Measurements from ENCODE around the gene CA5A. TPM values are rescaled to one million over a fixed set of nuclear protein-coding genes. Genes with fewer than 3 reads are reported as not detected.
A peak's percentile ranks its signal among the peaks of the same experiment; 100 is the strongest.

Gene CA5A
- total RNA-seq, 1 experiment from 2014 or later = not detected

DNA sequence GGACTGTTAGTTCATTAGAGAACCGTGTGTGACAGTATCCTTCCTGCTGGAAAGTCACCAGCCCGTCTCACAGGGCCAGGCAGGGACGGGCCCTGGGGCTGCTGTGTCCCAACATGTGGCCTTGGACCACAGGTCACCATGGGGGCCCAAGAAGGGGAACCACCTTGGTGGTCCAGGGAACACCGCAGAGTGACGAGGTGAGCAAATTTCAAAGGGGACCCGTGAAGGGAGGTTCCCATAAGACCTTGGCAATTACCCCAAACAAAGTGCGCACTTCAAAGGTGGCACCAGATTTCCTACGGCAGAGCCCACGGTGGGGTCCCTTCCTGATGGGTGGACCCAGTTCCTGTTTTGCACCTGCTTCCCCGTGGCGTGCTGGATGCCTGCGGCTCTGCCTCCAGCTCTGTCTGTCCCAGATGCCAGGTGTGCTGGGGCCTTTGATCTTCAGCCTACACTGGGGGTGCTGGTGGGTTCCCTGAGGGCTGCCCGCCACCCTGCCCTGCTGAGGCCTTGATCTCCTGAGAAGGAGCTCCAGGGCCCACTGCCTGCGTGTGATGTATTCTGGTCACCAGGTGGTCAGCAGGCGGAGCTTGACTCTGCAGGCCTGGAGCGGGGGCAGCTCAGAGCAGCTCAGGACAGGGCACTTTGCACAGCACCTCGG, 94.0 kb downstream of the CA5A start:
- H3K36me3 Mint-ChIP-seq (ENCODE audit: insufficient read depth, unreplicated experiment) = peaks cover 97% of the 10 kb centered on the region
- TF ChIP-seq, protein P1, sequence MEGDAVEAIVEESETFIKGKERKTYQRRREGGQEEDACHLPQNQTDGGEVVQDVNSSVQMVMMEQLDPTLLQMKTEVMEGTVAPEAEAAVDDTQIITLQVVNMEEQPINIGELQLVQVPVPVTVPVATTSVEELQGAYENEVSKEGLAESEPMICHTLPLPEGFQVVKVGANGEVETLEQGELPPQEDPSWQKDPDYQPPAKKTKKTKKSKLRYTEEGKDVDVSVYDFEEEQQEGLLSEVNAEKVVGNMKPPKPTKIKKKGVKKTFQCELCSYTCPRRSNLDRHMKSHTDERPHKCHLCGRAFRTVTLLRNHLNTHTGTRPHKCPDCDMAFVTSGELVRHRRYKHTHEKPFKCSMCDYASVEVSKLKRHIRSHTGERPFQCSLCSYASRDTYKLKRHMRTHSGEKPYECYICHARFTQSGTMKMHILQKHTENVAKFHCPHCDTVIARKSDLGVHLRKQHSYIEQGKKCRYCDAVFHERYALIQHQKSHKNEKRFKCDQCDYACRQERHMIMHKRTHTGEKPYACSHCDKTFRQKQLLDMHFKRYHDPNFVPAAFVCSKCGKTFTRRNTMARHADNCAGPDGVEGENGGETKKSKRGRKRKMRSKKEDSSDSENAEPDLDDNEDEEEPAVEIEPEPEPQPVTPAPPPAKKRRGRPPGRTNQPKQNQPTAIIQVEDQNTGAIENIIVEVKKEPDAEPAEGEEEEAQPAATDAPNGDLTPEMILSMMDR (IDR thresholded peaks at IDR 0.05; ENCODE audit: unreplicated experiment) = no peak

DNA sequence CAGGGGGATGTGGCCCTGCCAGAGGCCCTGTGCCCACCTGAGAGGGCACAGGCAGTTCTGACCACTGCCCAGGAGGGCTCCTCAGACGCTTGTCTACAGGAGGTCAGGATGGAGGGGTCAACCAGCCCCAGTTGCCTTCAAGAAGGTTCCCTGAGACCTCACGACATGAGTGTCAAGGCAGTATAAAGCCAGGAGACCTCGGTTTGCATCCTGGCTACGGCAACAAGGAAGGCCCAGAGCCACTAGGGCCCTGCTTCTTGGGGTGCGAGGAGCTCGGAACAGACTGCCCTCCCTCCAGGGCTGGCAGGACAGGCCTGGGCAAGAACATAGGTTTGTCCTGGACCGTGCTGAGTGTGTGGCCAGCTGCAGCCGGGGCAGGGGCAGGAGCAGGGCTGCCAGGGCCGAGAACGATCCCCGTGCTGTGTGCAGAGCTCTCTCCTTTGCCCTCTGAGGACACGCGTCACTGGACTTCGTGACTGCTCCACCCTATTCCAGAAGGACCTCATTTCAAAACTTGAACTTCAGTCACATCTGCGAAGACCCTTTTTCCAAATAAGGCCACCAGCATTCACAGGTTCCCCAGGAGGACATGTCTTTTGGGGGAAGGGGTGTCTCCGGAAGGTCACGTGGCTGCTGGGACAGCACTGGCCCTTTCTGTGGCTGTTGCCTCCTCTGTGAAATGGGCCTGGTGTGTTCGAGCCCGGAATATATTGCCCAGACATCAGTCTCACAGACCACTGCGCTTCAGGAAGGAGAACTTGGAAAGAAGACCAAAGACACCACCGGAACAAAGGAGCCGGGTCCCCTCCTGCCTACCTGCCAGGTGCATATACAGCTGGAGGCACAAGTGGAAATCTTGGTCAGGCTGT, 94.8 kb downstream of the CA5A start:
- TF ChIP-seq, protein P1 (IDR thresholded peaks at IDR 0.05; ENCODE audit: unreplicated experiment) = no peak
- Mint-ChIP-seq H3K9me3 (ENCODE audit: low read depth, unreplicated experiment) (no peaks in the 10 kb centered on the region), H3K27me3 (ENCODE audit: unreplicated experiment) (no peaks in the 10 kb centered on the region), H3K4me3 (ENCODE audit: low read depth, unreplicated experiment) (no peak overlapping the region), H3K36me3 (ENCODE audit: insufficient read depth, unreplicated experiment) (peaks cover 97% of the 10 kb centered on the region), H3K4me1 (ENCODE audit: low read depth, unreplicated experiment) (no peaks in the 10 kb centered on the region), H3K27ac (ENCODE audit: unreplicated experiment) (no peak overlapping the region)
- DNase-seq = no peak
- BruUV-seq (replicated peaks) = no TSS peak
- CTCF ChIA-PET = no interaction called here
- intact Hi-C loops (cut with micrococcal nuclease; ENCODE audit: unreplicated experiment) = no loop called here

More for the DNA sequence above, 94.0 kb downstream of the CA5A start:
- DNase-seq = no peak
- intact Hi-C loops (cut with micrococcal nuclease; ENCODE audit: unreplicated experiment) = no loop called here
- Mint-ChIP-seq H3K27ac (ENCODE audit: unreplicated experiment) (peak overlapping the region; percentile 22), H3K4me1 (ENCODE audit: low read depth, unreplicated experiment) (no peaks in the 10 kb centered on the region), H3K27me3 (ENCODE audit: unreplicated experiment) (no peaks in the 10 kb centered on the region), H3K9me3 (ENCODE audit: low read depth, unreplicated experiment) (no peaks in the 10 kb centered on the region), H3K4me3 (ENCODE audit: low read depth, unreplicated experiment) (no peak overlapping the region)
- no TSS peak for BruUV-seq (replicated peaks)
- CTCF ChIA-PET = no interaction called here

DNA sequence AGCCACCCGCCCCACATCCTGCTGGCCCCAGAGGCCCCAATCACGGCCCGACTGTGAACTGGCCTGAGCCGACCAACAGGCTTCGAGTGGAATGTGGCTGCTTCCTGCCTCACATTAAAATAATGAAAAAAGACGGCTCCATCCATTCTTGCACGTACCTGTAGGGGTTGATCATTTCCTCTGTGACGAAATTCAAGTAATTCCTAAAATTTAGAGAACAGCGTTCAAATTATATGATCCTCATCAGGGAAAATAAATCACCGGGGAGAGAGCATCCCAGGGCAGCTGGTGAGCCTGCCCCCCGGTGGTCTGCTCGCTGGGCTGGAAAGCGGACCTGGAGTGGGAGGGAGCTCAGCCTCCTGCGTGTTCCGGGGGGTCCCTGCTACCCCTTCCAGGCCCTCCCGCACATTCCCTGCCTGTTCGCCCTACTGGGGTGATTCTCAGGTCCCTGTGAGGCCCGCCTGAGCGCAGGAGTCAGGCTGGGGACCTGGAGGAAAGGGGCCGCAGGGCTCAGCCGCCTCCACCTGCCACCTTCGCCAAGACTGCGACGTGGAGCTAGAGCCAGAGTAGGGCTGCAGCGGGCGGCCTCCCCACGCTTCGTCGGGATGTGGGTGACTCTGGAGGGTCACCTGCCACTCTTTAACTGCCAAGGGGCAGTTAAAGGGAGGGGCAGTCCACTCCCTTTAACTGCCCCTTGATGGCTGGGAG, 95.9 kb downstream of the CA5A start:
- CTCF ChIA-PET = interaction anchor here (1.6 kb wide), 1 partner anchor 62 kb away, joined by 4 read pairs; no protein-coding TSS in a partner anchor
- peaks cover 97% of the 10 kb centered on the region for H3K36me3 Mint-ChIP-seq (ENCODE audit: insufficient read depth, unreplicated experiment)
- H3K27ac Mint-ChIP-seq (ENCODE audit: unreplicated experiment) = no peak overlapping the region
- no peak overlapping the region for H3K4me3 Mint-ChIP-seq (ENCODE audit: low read depth, unreplicated experiment)
- no peaks in the 10 kb centered on the region for H3K9me3 Mint-ChIP-seq (ENCODE audit: low read depth, unreplicated experiment)
- BruUV-seq (replicated peaks) = no TSS peak
- intact Hi-C loops (cut with micrococcal nuclease; ENCODE audit: unreplicated experiment) = no loop called here
- TF ChIP-seq, protein P1 (IDR thresholded peaks at IDR 0.05; ENCODE audit: unreplicated experiment) = no peak
- H3K4me1 Mint-ChIP-seq (ENCODE audit: low read depth, unreplicated experiment) = no peaks in the 10 kb centered on the region
- H3K27me3 Mint-ChIP-seq (ENCODE audit: unreplicated experiment) = no peaks in the 10 kb centered on the region
- no peak for DNase-seq

DNA sequence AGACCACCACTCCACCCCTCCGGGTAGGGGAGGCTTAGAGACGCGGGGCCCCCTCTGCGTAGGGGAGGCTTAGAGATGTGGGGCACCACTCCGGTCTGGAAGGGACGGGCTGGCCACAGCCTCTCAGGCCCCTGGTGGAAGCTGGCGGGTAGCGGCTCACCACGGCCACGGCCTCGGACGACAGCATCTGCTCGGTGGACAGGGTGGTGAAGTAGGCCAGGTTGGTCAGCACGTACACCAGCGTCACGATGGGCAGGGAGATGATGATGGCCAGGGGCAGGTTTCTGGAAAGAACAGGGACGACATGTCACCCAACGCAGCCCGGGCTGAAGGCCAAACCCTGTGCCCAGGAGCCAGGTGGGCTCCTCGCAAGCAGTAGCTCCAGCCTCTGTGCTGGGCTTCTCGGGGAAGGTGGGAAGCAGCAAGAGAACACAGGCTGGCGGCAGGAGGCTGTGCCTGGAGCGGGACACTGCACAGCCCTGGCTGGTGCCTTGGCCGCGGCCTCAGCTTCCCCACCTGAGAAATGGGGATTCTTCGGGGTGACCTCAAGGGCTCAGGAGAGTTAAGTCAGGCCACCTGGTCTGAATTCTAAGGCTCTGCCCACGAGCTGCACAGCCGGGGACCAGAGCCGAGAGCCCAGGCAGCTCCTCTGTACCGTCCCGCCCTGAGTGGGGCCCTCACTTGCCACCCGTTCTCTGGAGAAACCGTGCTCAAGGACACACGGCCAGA, 96.6 kb downstream of the CA5A start:
- H3K9me3 Mint-ChIP-seq (ENCODE audit: low read depth, unreplicated experiment) = no peaks in the 10 kb centered on the region
- no peak overlapping the region for H3K4me3 Mint-ChIP-seq (ENCODE audit: low read depth, unreplicated experiment)
- no peak for DNase-seq
- H3K4me1 Mint-ChIP-seq (ENCODE audit: low read depth, unreplicated experiment) = no peaks in the 10 kb centered on the region
- BruUV-seq (replicated peaks) = no TSS peak
- peaks cover 98% of the 10 kb centered on the region for H3K36me3 Mint-ChIP-seq (ENCODE audit: insufficient read depth, unreplicated experiment)
- CTCF ChIA-PET = interaction anchor here (1.6 kb wide), 1 partner anchor 61 kb away, joined by 4 read pairs; no protein-coding TSS in a partner anchor
- intact Hi-C loops (cut with micrococcal nuclease; ENCODE audit: unreplicated experiment) = no loop called here
- TF ChIP-seq, protein P1 (IDR thresholded peaks at IDR 0.05; ENCODE audit: unreplicated experiment) = no peak
- H3K27ac Mint-ChIP-seq (ENCODE audit: unreplicated experiment) = no peak overlapping the region
- no peaks in the 10 kb centered on the region for H3K27me3 Mint-ChIP-seq (ENCODE audit: unreplicated experiment)
